NAMALWA (cell line): ENCODE results near the gene KCNQ5.
"Not testable (repeated sequence)": the region's sequence is repeated elsewhere in the genome, so short reads cannot be mapped to it uniquely, and the experiment has no call there.

Experiments used
- DNase-seq: peaks from one replicate; pipeline ENCODE4 v3.0.0-alpha.2; 2015; ENCODE audit warnings: low spot score

The KCNQ5 gene

DNA sequence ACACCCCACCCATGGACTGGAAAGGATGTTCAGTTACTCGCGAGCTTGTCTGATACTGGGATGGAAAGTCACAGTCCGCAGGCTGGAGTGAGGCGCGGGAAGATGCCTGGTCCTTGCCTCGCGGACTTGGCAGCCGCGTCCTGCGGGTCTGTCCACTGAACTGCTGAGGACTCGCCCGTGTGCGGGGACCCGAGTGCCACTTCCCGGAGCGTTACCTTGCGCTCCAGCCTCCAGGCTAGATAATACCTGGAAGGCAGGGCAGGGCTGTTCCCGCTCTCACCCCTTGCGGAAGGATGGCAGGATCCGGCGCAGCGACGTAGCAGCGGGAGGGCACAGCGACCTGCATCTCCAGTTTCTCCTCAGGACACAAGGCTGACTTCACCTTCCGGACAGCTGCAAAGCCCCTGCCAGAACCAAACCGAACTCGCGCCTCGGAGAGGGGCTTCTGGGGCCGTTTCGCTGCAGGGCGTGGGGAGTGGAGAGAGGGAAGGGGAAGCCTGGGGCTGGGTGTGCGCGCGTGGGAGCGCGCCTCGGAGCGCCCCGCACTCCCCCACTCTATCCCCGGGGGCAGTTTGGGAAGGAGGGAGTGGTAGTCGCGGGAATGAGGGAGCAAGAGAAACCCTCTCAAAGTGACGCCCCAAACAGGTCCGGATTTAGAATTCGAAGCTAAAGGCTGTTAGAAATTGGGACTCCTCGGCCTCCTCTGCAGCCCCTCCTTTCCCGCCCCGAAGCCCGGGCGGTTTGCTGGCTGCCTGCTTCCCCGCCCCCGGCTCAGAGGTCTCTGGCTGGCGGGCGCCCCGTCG, at the start of gene KCNQ5:
KCNQ5 (plus strand) TSS at position 774 of the 803 bp plus-strand sequence.
- peak; percentile 54 for DNase-seq

DNA sequence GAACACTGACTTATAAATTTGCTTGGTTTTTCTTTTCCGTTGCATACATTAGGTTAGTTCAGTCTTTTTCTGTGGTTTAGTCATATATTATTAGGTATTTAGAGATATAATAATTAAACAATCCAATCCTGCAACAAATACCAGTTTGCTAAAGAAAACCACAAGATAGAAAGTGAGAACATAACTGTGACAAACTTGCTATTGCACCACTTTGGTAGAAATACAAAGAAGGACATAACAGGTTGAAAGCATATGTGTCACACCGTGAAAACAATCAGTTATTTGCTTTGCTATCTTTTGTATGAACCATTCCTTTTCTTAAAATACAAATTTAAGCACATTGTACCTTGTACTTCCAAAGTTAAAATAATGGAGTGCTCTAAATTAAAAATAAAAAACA, 42.0 kb upstream of the KCNQ5 start:
- DNase-seq: no peak

DNA sequence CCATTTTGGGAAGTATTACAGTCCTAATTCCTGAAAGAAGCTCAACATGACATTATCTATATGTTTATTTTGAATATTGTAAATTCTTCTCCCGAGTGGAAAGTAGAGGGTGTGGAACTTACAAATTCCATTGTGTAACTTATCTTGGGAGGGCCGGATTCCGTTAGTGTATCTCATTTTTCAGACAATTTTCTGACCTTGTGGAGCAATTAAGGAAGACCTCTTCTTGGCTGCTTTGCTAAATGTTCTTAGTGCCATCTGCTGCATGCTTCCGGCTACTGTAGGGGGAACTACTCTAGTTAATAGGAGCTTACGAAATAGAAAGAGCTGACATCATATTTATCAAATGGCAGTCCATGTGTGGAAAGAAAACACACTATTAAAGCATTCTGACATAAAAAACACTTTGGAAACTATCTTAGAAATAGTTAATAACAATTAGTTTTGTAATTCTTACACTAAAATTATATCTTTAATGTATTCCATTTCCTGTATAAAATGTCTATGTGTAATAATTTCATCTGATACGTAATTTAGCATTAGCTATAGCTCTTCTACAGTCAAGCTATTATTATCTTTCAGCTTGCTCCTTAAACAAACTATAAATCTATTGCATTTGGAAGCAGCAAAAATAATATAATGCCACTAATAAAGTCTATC, 41.5 kb upstream of the KCNQ5 start:
- DNase-seq: peak; percentile 81

DNA sequence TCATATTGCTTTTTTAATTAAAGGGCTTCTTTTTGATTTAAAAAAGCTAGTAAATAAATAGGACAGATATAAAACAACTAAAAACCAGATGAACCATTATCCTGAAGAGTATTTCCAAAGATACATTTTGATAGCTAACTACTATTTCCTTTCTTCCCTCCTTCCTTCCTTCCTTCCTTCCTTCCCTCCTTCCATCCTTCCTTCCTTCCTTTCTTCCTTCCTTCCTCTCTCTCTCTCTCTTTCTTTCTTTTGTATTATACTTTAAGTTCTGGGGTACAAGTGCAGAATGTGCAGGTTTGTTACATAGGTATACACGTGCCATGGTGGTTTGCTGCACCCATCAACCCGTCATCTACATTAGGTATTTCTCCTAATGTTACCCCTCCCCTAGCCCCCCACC, 40.9 kb upstream of the KCNQ5 start:
- DNase-seq: not testable (repeated sequence)

DNA sequence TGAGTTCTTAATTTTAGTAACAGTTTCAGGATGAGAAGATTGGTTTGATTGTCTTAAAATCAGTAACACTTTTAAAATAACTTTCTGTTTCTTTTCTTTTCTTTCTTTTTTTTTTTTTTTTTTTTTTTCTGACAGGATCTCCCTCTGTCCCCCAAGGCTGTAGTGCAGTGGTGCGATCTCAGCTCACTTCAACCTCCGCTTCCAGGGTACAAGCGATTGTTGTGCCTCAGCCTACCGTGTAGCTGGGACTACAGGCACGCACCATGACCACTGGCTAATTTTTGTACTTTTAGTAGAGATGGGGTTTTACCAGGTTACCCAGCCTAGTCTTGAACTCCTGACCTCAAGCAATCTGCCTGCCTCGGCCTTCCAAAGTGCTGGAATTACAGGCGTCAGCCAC, 33.7 kb upstream of the KCNQ5 start:
- no peak for DNase-seq

DNA sequence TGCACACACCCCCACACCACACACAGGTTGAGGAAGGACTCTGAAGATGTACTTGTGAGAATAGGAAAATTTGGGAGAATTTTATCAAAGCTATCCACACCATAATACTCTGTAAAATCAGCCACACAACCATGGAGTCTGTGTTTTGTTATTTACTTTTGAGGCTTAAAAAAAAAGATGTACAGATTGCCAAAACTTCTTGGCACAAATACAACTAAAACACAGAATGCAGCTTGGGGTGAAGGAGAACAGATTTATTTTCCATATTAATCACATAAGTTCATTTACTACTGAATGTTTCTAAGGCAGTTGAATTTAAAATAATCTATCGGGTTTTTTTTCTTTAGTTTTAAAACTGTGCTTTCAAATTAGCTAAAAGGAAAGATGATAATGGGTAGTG, 32.8 kb upstream of the KCNQ5 start:
- no peak for DNase-seq

DNA sequence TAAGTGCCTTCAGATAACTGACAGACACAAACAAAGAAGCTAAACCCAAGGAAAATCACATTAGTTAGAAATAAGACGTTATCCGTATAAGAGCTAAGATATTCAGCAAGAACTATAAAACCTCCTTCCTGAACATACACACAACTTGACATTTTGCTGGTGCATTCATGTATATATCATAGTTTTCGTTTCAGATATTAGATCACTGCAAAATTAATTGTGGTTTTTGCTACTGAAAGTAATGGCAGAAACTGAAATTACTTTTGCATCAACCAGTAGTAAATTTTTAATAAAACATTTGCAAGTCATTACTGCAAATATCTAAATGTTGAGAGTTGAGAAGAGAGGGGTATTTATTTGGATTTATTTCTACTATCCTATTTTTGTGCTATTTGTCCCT, 26.1 kb upstream of the KCNQ5 start:
- no peak for DNase-seq

DNA sequence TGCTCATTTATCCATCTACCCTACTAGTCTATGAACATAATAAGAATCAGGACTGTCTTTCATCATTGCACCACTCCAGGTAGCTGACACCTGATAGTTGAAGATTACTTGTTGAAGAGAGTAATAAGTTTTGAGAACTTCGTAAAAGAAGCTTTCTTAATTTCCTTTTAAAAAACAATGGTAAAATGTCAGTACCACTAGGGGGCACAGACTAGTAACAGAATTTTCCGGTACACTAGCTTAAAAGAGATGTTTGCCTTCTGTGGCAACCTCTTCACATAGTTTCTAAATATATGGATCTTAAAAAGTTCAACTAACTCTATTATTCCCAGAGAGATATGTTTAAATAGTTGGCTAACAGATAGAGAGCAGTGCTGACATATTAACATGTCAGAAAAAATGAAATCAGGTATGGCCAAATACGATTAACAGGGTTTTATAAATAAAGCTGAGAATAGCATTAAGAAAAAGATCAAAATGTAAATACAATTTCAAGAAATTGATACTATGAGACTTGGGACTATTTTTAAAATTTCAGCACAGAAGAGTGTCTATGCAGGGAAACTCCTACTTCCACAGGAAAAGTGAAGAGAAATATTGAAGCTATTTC, 5.4 kb upstream of the KCNQ5 start:
- peak; percentile 72 for DNase-seq

DNA sequence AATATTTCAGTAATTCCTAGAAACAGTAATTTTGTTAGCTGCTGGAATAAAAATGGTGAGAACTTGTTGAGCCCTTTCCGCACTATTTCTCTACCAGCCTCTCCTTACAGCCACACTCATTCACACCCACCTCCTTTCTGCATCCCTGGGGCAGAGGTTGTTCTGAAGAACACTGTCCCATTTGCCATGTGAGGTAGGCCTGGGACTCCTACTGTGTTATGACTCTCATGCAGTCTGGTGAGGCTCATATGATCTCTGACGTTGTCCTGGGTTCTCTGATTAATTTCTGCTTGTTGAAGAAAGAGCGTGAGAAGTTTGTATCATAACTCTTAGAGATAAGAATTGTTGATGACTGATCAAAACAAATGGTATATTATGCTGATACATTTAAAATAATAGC, 4.1 kb upstream of the KCNQ5 start:
- no peak for DNase-seq

DNA sequence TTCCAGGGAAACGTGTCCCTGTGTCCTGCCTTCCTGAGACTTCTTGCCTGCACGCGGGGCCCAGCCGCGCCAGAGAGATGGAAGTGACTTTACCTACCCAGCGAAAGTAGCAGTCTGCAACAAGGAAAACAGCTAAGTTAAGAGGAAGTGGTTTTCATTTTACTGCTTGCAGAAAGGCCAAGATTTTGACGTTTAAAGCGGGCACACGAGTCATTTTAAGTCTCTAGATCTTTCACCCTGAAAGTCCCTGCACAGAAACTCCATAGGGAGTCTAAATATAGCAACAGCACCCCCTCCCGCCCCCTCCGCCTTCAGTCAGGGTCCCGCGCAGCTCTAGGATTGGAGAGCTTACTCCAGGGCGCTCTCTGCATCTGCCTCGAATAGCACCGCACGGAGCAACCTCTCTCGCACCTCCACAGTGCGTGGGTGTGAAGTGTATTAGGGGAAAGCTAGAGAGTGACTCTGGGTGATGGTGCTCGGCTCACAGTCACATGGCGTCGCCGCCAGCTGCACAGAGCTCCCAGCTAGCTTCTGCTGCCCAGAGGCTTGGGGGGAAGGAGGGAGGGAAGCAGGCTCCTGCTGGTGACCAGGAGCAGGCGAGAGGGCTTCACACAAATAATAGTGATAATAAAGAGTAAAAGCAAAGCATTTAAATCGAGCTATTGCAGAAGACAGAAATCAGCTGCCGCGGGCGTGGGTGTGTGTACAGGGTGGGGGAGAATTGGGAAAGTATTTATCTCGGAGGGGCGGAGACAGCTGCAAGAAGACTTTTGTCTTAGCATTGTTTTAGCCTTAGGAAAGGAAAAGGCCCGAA, 1.8 kb upstream of the KCNQ5 start:
- peak; percentile 77 for DNase-seq

DNA sequence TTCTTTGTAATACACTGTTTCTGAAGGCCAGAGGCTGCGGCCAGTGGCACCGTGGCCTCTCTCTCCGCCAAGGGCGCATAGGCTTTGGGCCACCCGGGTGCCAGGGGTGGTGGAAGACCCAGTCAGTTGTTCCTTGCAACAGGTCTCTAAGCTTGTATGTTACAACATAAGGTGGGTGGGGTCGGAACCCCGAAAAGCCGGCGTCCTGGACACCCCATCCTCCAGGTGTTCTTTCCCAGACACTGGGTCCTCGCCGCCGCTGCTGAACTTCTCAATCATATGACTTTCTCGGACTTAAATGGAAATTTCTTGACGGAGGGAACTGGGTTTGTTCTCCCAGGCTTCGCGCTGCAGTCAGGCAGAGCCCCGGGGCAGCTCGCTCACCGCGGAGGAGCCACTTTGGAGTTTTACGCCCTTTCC, 983 bp upstream of the KCNQ5 start:
- no peak for DNase-seq

DNA sequence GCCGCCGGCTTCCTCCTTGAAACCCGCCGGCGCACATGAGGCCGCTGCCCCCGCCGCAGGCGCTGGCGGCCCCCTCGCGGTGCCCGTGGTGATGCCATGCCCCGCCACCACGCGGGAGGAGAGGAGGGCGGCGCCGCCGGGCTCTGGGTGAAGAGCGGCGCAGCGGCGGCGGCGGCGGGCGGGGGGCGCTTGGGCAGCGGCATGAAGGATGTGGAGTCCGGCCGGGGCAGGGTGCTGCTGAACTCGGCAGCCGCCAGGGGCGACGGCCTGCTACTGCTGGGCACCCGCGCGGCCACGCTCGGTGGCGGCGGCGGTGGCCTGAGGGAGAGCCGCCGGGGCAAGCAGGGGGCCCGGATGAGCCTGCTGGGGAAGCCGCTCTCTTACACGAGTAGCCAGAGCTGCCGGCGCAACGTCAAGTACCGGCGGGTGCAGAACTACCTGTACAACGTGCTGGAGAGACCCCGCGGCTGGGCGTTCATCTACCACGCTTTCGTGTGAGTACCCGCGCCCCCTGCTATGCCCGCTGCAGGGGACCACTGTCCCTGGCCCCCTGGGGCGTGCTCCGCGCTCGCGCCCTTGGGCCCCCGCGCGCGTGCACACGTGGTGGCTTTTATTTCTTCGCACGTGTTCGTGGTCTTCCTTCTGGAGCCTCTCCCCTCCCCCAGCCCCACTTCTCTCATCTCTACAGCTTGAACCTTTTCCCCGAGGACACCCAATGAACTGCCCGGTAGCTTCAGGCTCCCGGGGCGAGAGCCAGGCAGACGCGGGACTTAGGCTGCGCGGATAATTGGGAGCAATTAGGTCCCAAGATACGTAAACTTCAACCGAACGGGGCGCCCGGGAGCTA, 453 bp downstream of the KCNQ5 start:
- peak; percentile 88 for DNase-seq

DNA sequence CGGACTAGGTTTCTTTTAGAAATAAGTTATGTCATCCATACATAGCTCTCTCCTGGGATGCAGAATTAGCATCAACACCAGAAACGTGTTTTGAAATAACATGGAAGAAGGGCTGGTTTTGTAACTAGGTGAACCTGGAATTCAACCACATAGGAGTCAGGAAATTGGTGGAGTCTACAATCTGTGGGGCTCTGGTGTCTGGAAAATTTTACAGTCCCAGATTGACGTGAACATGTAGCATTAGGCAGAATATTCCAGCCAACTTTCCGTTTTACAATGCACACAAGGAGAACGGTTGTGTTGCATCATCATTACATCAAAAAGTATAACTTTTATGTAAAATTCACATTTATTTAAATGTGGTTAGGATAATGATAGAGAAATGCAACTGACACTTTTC, 1.9 kb downstream of the KCNQ5 start:
- no peak for DNase-seq

DNA sequence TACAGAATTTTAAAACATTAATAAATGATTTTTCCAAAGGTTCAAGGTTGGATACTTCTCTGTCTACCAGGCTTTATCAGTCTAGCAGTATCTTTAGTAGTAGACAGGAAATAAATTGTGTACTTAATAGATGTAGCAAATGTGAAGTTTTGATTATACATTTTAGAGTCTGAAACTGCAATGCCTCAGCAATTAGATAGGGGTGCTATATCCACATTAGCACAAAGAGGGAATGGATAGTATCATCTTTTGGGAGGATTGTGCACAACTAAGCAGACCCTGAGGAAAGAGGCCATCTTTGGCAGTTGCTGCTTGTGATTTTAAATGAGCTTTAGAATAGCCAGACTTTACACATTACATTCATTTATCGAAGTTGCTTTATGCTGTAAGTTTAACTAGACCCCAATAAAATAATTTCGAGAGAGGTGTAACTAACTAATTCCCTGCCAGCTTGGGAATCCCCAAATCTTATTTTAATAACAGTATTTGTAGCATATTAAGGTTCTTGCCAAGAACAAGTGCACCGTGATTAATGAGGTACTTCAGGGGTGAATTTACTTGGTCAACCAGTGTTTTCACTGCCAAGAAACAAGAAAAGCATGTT, 2.8 kb downstream of the KCNQ5 start:
- peak; percentile 82 for DNase-seq

DNA sequence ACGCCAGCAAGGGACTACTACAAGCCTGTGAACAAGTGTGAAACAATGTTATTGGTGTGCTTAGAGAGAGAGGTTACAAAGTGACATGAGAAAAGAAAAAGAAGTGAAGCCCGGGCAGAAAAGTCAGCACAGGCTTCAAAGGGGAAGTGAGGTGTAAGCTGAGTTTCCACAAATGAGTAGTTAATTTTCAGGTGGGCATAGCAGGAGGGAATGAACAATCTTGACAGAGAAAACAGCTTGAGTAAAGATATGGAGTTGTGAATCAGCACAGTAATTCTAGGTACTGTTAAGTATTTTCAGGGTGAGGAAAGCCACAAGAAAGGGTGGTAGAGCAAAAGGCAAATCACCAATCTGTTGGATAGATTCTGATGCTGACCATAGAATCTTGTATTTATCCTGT, 4.3 kb downstream of the KCNQ5 start:
- peak; percentile 24 for DNase-seq

DNA sequence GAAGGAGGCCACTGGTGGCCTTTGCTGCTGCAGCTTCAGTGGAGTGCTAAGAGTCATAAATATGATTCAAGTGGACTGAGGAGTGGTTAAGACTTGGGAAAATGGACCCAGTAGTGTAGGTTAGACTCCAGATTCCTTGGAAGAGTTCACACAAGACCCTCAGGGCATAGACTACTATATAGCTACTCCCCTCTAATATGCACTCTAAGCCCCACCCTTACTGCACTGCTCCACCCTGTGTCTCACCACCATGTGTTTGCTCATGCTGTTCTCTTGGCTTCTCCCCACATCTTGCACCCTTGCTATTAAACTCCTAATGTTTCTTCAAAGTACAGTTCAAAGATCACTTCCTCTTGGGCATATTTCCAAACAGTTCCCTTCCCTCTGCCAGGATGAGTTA, 5.7 kb downstream of the KCNQ5 start:
- no peak for DNase-seq

DNA sequence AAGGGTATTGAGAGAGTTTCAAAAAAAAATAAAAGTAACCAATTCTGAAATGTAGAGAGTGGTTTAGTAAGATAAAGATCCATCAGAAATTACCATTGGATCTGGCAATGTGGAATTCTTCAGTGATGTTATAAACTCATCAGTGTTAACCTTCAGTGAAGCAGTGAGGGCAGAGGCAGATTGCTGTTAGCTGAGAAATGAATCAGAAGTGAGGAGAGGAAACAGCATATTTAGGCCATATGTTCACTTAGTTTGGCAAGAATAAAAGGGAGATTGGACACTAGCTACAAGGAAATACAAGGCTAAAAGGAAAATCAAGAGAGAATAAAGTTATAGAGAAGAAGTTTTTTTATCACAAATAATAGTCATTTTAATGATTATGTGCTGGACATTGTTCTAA, 9.6 kb downstream of the KCNQ5 start:
- no peak for DNase-seq

DNA sequence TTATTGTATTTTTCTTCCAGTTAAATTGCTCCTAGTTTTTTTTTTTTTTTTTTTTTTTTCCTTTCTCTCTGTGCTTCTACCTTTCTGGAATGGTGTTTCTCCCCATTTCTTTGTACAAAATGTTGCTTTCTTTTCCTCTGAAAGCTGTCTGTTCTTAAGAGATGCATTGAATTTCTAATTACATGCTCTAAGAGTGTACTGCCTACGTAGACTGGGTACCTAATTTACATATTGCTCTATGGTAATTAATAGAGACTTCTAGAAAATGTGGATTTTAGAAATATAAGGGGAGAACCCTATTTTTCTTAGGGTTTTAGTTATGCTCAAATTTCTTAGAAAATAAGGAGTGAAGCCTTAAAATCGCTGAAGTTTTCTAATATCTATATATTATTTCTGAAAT, 13.8 kb downstream of the KCNQ5 start:
- DNase-seq: no peak

DNA sequence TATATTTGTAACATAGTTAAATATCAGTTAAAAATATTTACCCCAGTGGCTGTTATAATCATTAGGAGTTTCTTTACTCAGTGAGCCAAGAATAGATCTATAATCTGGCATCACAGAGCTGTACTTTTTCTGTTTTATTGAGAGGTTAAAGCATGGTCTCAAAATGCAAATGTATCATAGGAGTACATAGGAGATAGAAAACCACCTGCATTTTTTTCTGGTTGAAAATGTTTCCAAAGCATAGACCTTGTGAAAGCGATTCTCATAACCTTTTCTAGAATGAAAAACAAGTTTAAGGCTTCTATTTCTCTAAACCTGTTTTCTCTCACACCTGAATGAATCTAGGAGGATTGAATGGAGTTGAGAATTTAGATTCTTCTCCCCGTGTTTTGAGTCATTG, 14.4 kb downstream of the KCNQ5 start:
- DNase-seq: peak; percentile 26

DNA sequence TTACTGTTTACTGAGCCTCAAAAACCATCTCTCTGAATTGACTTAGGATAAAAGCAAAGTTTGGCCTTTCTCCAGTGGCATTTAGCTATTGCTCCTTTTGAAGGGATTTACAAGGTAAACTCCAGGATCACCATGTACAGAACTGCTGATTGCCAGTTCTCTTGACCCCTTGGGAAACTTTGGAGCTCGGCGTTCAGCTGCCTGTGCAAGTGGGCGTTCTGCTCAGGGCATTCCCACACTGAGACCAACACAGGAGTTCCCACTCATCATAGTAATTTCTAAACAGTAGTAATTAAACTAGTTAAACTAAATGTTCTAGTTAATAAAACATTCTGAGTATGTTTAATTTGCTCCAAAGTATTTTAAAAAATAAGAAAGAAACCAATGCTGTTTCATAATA, 14.9 kb downstream of the KCNQ5 start:
- DNase-seq: no peak
